ENCODE measurements around the gene TUBA1A.
"Not testable (repeated sequence)": the region's sequence is repeated elsewhere in the genome, so short reads cannot be mapped to it uniquely, and the experiment has no call there.

Gene TUBA1A

DNA sequence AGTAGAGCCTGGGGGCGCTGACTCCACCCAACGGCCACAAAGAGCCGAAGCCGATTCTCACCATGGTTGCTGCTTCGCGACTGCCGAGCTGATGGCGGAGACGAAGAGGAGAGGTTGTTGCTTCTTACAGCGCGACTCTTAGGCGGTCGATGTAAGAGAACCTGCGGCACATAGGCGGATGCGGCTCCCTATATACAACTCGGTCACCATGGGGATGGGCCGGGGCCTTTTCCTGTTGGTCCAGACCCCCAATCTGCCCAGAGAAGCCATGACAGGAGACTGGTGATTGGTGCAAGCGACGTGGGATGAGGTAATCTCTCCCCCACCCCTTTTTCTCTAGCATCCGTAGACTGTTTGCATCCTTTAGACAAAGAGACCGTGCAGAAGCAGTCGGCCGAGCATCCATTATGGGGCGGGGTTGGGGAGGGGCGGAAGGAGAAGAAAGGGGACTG is at the start of gene TUBA1A:
Gene TUBA1A, minus strand, starts transcription at position 165 of the 452 bp plus-strand sequence. Its CDS starts 101 bp downstream, at position 64.
- DNase-seq (ENCODE audit: low spot score): peak; percentile 98

GRCh38 chr12:49236423-49236822 is 47.5 kb upstream of the TUBA1A start:
- DNase-seq (ENCODE audit: low spot score): no peak

DNA sequence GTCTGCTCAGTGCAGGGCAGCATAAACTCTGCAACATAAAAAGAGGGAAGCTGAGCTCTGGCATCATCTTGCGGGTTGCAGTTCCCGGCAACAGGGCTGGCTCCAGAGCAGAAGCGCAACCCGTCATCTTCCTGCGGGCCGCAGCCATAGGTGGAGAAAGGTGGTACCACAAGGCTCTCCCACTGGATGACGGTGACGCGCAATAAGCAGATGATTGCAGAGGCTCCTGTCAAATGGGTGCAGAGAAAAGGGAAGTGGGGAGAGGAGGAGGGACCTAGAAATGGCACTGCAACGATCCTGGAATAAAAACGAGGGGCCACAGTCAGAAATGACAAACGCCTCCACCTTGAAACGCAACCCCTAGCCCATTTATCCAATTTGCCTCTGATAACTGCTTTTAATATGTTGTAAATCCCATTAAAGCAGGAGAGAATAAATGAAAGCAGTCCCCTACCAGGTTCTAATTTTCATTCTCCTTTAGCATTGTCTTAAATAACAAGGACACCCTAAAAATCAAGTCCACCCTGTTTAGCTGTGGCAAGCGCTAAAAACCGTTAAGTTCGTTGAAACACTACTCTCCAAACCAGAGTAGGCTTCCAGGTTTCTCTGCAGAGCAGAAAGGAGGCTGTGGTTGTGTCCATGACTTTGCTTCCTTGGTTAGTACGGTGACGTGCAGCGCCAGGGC is 45.1 kb upstream of the TUBA1A start:
- DNase-seq (ENCODE audit: low spot score): no peak

GRCh38 chr12:49232940-49233841 is 44.3 kb upstream of the TUBA1A start:
- DNase-seq (ENCODE audit: low spot score): peak; percentile 40

DNA sequence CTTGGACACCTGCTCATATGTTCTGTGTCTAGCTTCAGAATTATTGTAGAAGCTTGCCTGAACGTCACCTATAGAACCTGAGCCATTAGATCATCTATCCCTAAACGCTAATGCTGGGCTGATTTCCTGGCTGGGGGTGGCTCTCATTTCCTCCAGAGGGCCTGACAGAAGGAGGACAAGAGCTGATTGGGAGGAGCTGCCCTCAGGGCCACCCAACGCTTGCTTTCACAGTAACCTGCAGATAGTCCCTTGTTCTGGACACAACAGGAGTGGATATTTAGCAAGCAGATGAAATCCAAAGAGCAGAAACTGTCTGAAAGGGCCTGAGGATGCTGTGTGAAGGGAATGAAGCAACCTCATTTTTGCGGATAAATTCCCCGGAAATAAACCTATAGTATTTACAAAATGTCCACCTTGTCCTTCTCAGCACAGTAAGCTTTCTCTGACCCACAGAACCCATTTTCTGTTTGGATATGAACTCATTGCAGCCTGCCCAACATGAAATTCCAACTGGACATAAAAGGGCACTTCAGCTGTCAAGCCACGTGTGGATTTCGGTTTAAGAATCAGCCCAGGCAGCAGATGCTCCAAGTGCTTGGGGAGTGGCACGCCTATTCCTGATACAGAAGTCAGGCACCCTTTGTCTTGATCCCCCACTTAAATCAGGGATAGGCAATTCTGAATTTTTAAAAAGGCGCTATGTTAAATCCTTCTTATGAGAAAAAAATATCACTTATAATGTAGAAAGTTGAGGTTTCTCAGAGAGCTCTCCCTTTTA is 43.2 kb upstream of the TUBA1A start:
- DNase-seq (ENCODE audit: low spot score): no peak

GRCh38 chr12:49230805-49231194 is 41.9 kb upstream of the TUBA1A start:
- DNase-seq (ENCODE audit: low spot score): no peak

DNA sequence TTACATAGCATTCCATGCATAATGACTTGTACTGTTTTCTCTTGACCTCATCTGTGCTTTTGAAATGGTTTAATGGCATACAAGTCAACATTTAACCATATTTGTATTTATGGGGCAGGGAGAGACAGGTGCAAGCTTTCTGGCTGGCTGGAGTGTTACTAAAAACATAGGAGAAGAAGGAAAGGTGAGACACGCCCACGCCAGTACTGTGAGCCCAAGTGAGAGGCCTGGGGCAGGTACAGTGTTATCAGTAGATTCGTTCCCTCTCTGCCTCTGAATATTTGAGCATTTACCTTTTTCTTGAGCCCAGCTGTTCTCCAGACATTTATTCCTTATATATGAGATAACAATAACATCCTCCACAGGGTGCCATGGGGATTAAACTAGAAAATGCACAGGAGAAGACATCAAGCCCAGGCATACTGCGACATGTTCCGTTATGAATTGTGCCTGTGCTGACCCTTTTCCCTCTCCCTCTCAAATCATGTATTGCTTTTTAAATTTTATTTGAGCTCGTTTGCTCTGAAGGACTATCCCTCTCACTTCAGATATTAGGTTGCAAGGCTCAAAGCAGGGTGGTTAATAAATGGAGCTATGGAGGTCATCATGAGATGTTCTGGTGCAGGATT is 41.4 kb upstream of the TUBA1A start:
- DNase-seq (ENCODE audit: low spot score): no peak

GRCh38 chr12:49228653-49229052 is 39.8 kb upstream of the TUBA1A start:
- DNase-seq (ENCODE audit: low spot score): no peak

- no peak for DNase-seq (ENCODE audit: low spot score)
Measured at GRCh38 chr12:49227713-49228112, 38.8 kb upstream of the TUBA1A start.

- DNase-seq (ENCODE audit: low spot score): no peak
Measured at GRCh38 chr12:49225576-49226166, 36.8 kb upstream of the TUBA1A start.

- DNase-seq (ENCODE audit: low spot score): no peak
Measured at GRCh38 chr12:49223590-49224369, 34.9 kb upstream of the TUBA1A start.

DNA sequence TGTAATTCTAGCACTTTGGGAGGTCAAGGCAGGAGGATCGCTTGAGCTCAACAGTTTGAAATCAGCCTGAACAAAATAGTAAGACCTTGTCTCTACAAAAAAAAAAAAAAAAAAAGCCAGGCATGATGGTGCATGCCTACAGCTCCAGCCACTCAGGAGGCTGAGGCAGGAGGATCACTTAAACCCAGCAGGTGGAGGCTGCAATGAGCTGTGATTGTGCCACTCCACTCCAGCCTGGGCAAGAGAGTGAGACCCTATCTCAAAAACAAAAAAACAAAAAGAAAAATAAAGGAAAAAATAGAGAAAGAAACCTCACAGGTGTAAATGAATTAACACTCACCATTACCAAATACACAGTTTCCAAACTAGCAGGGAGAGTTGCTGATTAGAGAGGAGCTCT is 34.2 kb upstream of the TUBA1A start:
- no peak for DNase-seq (ENCODE audit: low spot score)

- no peak for DNase-seq (ENCODE audit: low spot score)
Measured at GRCh38 chr12:49220972-49221371, 32.1 kb upstream of the TUBA1A start.

- DNase-seq (ENCODE audit: low spot score): no peak
Measured at GRCh38 chr12:49219417-49220026, 30.6 kb upstream of the TUBA1A start.

DNA sequence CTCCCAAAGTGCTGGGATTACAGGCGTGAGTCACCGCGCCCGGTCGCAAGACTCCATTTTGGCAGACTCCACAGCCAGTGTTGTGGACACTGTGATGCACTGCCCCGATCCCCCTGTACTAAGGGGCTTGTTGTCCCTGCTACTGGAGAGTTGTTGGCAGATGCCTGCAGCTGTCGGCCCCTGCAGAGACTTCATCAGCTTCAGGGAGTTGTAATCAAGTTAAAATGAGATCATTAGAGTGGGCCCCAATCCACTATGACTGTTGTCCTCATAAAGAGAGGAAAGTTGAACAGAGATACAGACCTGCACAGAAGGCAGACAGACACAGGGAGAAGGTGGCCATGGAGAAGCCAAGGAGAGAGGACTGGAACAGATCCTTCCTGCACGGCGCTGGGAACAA is 23.7 kb upstream of the TUBA1A start:
- no peak for DNase-seq (ENCODE audit: low spot score)

- not testable (repeated sequence) for DNase-seq (ENCODE audit: low spot score)
Measured at GRCh38 chr12:49210703-49211102, 21.8 kb upstream of the TUBA1A start.

GRCh38 chr12:49208676-49209075 is 19.8 kb upstream of the TUBA1A start:
- DNase-seq (ENCODE audit: low spot score): no peak

DNA sequence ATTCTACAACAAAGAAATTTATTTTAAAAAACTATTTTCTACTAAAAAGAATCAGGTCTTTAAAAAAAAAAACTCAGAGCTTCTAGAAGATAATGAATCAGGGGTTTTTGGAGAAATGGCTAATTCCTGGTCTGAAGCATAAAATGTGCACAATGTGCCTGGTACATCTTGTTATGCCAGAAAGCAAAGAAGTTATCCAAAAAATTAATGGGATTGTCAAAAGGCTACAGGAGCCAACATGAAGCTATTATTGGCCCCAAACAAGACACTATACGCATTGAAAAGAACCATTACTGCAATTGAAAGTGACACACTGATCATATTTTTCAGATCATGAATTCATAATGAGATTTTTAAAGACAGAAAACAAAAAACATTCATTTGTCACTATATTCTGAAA is 19.3 kb upstream of the TUBA1A start:
- no peak for DNase-seq (ENCODE audit: low spot score)

DNA sequence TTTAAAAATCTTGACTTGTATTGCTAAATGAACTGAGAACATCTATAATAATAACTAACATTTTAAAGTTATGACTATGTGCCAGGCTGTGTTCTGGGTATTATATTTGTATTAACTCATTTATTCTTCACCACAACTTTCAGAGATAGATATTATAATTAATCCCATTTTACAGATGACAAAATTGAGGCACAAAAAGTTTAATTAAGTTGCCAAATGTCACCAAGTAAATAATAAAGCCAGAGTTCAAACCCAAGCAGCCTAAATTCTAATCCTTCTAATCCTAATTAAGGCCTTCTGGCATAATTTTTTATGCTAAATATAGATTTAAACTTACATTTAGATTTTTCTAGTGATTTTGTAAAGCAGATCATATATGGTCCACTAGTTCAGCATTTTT is 17.5 kb upstream of the TUBA1A start:
- DNase-seq (ENCODE audit: low spot score): no peak

- no peak for DNase-seq (ENCODE audit: low spot score)
Measured at GRCh38 chr12:49201595-49202295, 12.9 kb upstream of the TUBA1A start.

Data from AG08395 (cell line).